Nephron (organoid): Measurements from ENCODE around the gene F2.

Source experiments
- H3K27ac Mint-ChIP-seq, 3 experiments: 2 replicates each; pipeline ENCODE4 v1.8.0; 2020; ENCODE audit warnings: mixed read lengths in 3 of 3, mild to moderate bottlenecking in 2 of 3, moderate library complexity in 1 of 3
- H3K27me3 Mint-ChIP-seq: 2 replicates; pipeline ENCODE4 v1.8.0; 2021; ENCODE audit warnings: low read depth, mild to moderate bottlenecking, moderate library complexity, mixed read lengths
- H3K36me3 Mint-ChIP-seq: 2 replicates; pipeline ENCODE4 v1.8.0; 2020; ENCODE audit warnings: low read depth, mixed read lengths
- H3K4me1 Mint-ChIP-seq: 2 replicates; pipeline ENCODE4 v1.8.0; 2020; ENCODE audit warnings: mixed read lengths
- H3K4me3 Mint-ChIP-seq, 3 experiments: 2 replicates each; pipeline ENCODE4 v1.8.0; 2020; ENCODE audit warnings: mild to moderate bottlenecking in 3 of 3, mixed read lengths in 3 of 3, moderate library complexity in 2 of 3
- H3K9me3 Mint-ChIP-seq: 2 replicates; pipeline ENCODE4 v1.8.0; 2020; ENCODE audit warnings: mixed read lengths
- CTCF ChIP-seq, 3 experiments: fragments of 200-600 bp; sonication (generic); IDR thresholded peaks; one replicate each; pipeline ENCODE4 v1.5.0; 2021; ENCODE audit warnings: antibody characterized with exemption in 3 of 3; ENCODE audit not compliant: unreplicated experiment in 3 of 3

F2 gene

DNA sequence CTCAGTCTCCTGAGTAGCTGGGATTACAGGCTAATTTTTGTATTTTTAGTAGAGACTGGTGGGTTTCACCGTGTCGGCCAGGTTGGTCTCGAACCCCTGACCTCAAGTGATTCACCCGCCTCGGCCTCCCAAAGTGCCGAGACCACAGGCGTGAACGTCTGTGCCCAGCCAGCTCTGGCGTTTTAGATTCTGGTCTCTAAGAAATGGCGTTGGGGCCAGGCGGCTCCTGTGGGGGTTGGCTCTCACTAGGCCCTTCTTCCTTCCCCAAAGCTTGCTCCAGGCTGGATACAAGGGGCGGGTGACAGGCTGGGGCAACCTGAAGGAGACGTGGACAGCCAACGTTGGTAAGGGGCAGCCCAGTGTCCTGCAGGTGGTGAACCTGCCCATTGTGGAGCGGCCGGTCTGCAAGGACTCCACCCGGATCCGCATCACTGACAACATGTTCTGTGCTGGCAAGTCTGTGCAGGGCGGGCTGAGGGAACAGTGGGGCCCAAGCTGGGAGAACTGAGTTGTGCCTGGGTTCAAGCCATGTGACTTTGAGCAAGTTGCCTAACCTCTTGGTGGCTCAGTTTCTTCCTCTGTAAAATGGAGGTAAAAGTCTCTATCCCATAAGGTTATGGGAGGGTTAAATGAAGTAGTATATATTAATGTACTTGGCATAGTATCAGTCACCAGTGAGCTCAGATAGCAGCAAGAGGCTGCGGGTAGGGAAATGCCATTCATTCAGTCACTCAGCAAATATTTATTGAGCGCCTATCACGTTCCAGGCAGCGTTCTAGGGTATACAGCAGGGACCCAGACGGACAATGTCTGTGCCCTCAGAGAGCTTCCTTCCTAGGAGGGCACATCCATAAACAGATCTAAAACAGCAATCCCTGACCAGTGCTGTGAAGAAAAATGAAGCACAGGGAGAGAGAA lies 10.4 kb downstream of the F2 start:
- H3K4me1 Mint-ChIP-seq: no peaks in the 10 kb centered on the region
- H3K9me3 Mint-ChIP-seq: no peaks in the 10 kb centered on the region
- no peak for TF ChIP-seq CTCF (IDR thresholded peaks at IDR 0.05; ENCODE audit: unreplicated experiment in 3 of 3)
- H3K27me3 Mint-ChIP-seq: no peaks in the 10 kb centered on the region
- no peaks in the 10 kb centered on the region for H3K36me3 Mint-ChIP-seq
- H3K4me3 Mint-ChIP-seq: no peak overlapping the region
- no peak overlapping the region for H3K27ac Mint-ChIP-seq

DNA sequence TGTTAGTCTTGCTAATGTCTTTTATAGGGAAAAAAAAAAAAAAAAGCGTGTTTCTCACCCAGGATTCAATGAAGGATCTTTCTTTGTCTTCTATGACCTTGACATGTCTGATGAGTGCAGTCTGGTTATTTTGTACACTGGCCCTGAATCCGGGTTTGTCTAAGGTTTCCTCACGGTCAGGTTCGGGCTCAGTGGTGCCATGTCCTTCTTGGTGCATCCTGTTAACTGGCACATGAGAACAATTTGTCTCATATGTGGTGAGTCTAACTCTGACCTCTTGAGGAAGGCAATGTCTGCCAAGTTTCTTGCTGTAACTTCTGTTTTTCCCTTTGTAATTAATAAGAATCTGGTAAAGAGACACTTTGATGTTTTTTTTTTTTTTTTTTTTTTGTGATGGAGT lies 12.5 kb downstream of the F2 start:
- no peak for TF ChIP-seq CTCF (IDR thresholded peaks at IDR 0.05; ENCODE audit: unreplicated experiment in 3 of 3)
- Mint-ChIP-seq H3K27ac (no peak overlapping the region), H3K4me1 (no peaks in the 10 kb centered on the region), H3K4me3 (no peak overlapping the region), H3K9me3 (no peaks in the 10 kb centered on the region), H3K27me3 (no peaks in the 10 kb centered on the region), H3K36me3 (no peaks in the 10 kb centered on the region)

GRCh38 chr11:46733234-46733633 lies 14.2 kb downstream of the F2 start:
- no peaks in the 10 kb centered on the region for H3K27me3 Mint-ChIP-seq
- H3K4me1 Mint-ChIP-seq: no peaks in the 10 kb centered on the region
- no peak overlapping the region for H3K4me3 Mint-ChIP-seq

DNA sequence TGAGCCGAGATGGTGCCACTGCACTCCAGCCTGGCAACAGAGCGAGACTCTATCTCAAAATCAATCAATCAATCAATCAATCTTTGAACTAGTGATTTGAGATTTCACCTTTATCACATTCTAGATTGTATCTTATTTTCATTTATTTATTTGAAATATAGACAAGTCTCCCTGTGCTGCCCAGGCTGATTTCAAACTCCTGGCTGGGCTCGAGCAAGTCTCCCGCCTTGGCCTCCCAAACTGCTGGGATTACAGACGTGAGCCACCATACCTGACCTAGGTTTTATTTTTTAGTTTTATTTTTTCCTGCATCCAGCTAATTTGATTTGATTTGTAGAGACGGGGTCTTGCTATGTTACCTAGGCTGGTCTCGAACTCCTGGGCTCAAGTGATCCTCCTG lies 17.1 kb downstream of the F2 start:
- Mint-ChIP-seq H3K27me3 (no peaks in the 10 kb centered on the region), H3K9me3 (no peaks in the 10 kb centered on the region), H3K36me3 (peaks cover 20% of the 10 kb centered on the region), H3K4me1 (no peaks in the 10 kb centered on the region), H3K27ac (no peak overlapping the region), H3K4me3 (no peak overlapping the region)
- TF ChIP-seq CTCF (IDR thresholded peaks at IDR 0.05; ENCODE audit: unreplicated experiment in 3 of 3): no peak

More at GRCh38 chr11:46733234-46733633, 14.2 kb downstream of the F2 start:
- no peak for TF ChIP-seq CTCF (IDR thresholded peaks at IDR 0.05; ENCODE audit: unreplicated experiment in 3 of 3)
- no peaks in the 10 kb centered on the region for H3K36me3 Mint-ChIP-seq
- no peak overlapping the region for H3K27ac Mint-ChIP-seq
- H3K9me3 Mint-ChIP-seq: no peaks in the 10 kb centered on the region

GRCh38 chr11:46736615-46737014 lies 17.6 kb downstream of the F2 start:
- TF ChIP-seq CTCF (IDR thresholded peaks at IDR 0.05; ENCODE audit: unreplicated experiment in 3 of 3): no peak
- Mint-ChIP-seq H3K4me1 (no peaks in the 10 kb centered on the region), H3K27me3 (no peaks in the 10 kb centered on the region), H3K27ac (no peak overlapping the region), H3K9me3 (no peaks in the 10 kb centered on the region), H3K4me3 (no peak overlapping the region), H3K36me3 (peaks cover 25% of the 10 kb centered on the region)

GRCh38 chr11:46737699-46738098 lies 18.7 kb downstream of the F2 start:
- Mint-ChIP-seq H3K9me3 (no peaks in the 10 kb centered on the region), H3K4me1 (no peaks in the 10 kb centered on the region), H3K27ac (no peak overlapping the region), H3K4me3 (no peak overlapping the region), H3K36me3 (peaks cover 36% of the 10 kb centered on the region), H3K27me3 (no peaks in the 10 kb centered on the region)
- no peak for TF ChIP-seq CTCF (IDR thresholded peaks at IDR 0.05; ENCODE audit: unreplicated experiment in 3 of 3)
